RWPE1 (cell line): ENCODE measurements around the gene TPRX1.
"Not testable (repeated sequence)": the region's sequence is repeated elsewhere in the genome, so short reads cannot be mapped to it uniquely, and the experiment has no call there.

ENCODE experiments used
- CTCF ChIA-PET: fragments of 350-600 bp; sonication (Branson Sonifier 250); formaldehyde crosslinking; extraction: SDS; loops from one replicate; lab custom pipeline; 2021; lab: Yijun Ruan, JAX
- POLR2A ChIA-PET: fragments of 400-600 bp; formaldehyde crosslinking; extraction: SDS; loops from one replicate; lab custom pipeline; 2020; ENCODE audit warnings: antibody characterized with exemption; ENCODE audit not compliant: low non-redundant PET; lab: Yijun Ruan, JAX
- DNase-seq: peaks from one replicate; pipeline ENCODE4 v3.0.0; 2012; ENCODE audit warnings: low spot score
- H3K27ac ChIP-seq: fragments of 450-650 bp; 2 replicates; pipeline ENCODE4 v1.5.1; 2017
- CTCF ChIP-seq: fragments of 450-650 bp; conservative IDR thresholded peaks from 2 replicates; pipeline ENCODE4 v1.5.1; 2017; ENCODE audit warnings: low read depth, mild to moderate bottlenecking

TPRX1 gene

DNA sequence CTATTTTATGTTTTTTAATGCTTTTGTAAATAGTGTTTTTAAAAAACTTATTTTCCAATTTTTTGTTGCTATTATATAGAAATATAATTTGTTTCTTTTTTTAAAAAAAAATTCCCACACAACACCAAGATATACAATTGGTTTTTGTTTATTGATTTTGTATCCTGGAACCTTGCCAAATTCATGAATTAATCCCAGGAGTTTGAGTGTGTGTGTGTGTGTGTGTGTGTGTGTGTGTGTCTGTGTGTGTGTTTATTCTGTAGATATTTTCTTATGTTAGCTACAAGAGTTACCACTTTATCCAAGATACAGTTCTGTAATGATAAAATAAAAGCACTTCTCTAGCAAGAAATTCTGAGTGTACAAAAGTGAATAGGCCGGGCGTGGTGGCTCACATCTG is 7.6 kb downstream of the TPRX1 start:
- ChIA-PET POLR2A (no interaction called here), CTCF (interaction anchor here (0.6 kb wide), 1 partner anchor 56 kb away, joined by 4 read pairs; no protein-coding TSS in a partner anchor)
- DNase-seq, result no peak
- no peak for TF ChIP-seq CTCF
- no peak overlapping the region for H3K27ac ChIP-seq

GRCh38 chr19:47794526-47794925 is 9.8 kb downstream of the TPRX1 start:
- TF ChIP-seq CTCF, result no peak
- H3K27ac ChIP-seq, result no peak overlapping the region
- DNase-seq, result no peak
- ChIA-PET CTCF (interaction anchor here (0.8 kb wide), 2 partner anchors 82 to 359 kb away, joined by 3 to 5 read pairs; partner anchors contain the start of gene EHD2), POLR2A (no interaction called here)

GRCh38 chr19:47792616-47793015 is 11.7 kb downstream of the TPRX1 start:
- CTCF ChIA-PET, result interaction anchor here (0.6 kb wide), 1 partner anchor 64 kb away, joined by 3 read pairs; no protein-coding TSS in a partner anchor
- no peak overlapping the region for H3K27ac ChIP-seq
- DNase-seq, result no peak
- TF ChIP-seq CTCF, result no peak
- POLR2A ChIA-PET, result no interaction called here

DNA sequence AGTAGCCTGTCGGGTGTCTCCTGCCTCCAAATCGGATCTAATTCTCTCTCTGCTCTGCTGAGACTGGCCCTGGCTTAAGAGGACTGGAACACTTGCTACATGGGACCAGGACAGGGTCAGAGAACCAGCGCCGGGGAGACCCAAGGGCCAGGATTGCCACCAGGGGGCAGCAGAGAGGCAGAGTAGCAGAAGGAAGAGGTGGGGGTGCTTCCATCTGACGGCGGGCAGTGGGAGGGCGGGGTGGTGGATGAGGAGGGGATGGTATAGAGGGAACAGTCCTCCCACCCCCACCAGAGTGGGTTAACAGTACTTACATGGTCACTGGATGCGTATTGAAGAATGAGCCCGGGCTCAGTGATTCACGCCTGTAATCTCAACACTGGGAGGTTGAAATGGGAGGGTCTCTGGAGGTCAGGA is 13.9 kb downstream of the TPRX1 start:
- DNase-seq, result peak; percentile 75
- peak overlapping the region; percentile 35; the same call in 1 of the 2 replicates for H3K27ac ChIP-seq

GRCh38 chr19:47789811-47790210 is 14.5 kb downstream of the TPRX1 start:
- peak; percentile 31 for DNase-seq
- peak overlapping the region; percentile 35 for H3K27ac ChIP-seq
- ChIA-PET CTCF (interaction anchor here (0.6 to 1.6 kb wide), 9 partner anchors 10 to 1618 kb away, joined by 3 to 6 read pairs (median 3); no protein-coding TSS in a partner anchor), POLR2A (interaction anchor here (0.7 kb wide), 1 partner anchor 24 kb away, joined by 4 read pairs; no protein-coding TSS in a partner anchor)

More for the DNA sequence above, 13.9 kb downstream of the TPRX1 start:
- ChIA-PET CTCF (interaction anchor here (0.6 to 1.6 kb wide), 9 partner anchors 9 to 532 kb away, joined by 3 to 6 read pairs (median 3); no protein-coding TSS in a partner anchor), POLR2A (interaction anchor here (0.7 kb wide), 1 partner anchor 25 kb away, joined by 4 read pairs; no protein-coding TSS in a partner anchor)
- peak; percentile 87 for TF ChIP-seq CTCF

DNA sequence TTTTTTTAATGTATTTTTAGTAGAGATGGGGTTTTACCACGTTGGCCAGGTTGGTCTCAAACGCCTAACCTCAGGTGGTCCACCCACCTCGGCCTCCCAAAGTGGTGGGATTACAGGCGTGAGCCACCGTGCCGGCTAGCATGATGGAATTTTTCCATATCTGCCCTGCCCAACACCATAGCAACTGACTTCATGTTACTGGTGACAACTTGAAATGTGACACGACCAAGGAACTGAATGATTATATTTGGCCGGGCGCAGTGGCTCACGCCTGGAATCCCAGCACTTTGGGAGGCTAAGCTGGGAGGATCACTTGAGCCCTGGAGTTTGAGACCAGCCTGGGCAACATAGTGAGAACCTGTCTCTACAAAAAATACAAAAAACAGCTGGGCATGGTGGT is 17.0 kb downstream of the TPRX1 start:
- H3K27ac ChIP-seq, DNase-seq, CTCF ChIA-PET: not testable (repeated sequence)
- POLR2A ChIA-PET, result interaction anchor here (0.6 to 0.7 kb wide), 2 partner anchors 25 to 158 kb away, joined by 4 to 6 read pairs; no protein-coding TSS in a partner anchor

GRCh38 chr19:47786566-47786965 is 17.8 kb downstream of the TPRX1 start:
- POLR2A ChIA-PET, result interaction anchor here (0.5 kb wide), 1 partner anchor 19 kb away, joined by 7 read pairs; no protein-coding TSS in a partner anchor
- CTCF ChIA-PET, result no interaction called here
- TF ChIP-seq CTCF, result no peak
- DNase-seq, result no peak
- no peak overlapping the region for H3K27ac ChIP-seq
